ENCODE results near the gene THADA.

THADA gene

DNA sequence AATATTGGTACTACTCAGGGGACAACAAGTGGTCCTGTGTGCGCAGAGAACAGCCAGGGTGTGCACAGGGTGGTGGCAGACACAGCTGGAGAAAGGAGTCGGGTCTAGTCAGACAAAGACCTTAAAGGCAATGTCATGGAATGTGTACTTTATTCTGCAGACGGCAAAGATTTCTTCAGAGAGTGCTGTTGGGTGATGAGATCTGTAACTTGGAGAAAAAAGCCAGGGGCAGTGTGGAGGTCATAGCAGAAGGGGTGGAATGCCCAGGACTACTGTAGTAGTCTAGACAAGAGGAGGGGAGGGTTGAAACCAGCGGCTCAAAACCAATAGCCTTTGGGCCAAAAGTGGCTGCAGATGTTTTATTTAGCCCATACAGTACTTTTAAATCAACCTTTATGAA is 248.1 kb downstream of the THADA start (continued):
- TF ChIP-seq, protein P1, sequence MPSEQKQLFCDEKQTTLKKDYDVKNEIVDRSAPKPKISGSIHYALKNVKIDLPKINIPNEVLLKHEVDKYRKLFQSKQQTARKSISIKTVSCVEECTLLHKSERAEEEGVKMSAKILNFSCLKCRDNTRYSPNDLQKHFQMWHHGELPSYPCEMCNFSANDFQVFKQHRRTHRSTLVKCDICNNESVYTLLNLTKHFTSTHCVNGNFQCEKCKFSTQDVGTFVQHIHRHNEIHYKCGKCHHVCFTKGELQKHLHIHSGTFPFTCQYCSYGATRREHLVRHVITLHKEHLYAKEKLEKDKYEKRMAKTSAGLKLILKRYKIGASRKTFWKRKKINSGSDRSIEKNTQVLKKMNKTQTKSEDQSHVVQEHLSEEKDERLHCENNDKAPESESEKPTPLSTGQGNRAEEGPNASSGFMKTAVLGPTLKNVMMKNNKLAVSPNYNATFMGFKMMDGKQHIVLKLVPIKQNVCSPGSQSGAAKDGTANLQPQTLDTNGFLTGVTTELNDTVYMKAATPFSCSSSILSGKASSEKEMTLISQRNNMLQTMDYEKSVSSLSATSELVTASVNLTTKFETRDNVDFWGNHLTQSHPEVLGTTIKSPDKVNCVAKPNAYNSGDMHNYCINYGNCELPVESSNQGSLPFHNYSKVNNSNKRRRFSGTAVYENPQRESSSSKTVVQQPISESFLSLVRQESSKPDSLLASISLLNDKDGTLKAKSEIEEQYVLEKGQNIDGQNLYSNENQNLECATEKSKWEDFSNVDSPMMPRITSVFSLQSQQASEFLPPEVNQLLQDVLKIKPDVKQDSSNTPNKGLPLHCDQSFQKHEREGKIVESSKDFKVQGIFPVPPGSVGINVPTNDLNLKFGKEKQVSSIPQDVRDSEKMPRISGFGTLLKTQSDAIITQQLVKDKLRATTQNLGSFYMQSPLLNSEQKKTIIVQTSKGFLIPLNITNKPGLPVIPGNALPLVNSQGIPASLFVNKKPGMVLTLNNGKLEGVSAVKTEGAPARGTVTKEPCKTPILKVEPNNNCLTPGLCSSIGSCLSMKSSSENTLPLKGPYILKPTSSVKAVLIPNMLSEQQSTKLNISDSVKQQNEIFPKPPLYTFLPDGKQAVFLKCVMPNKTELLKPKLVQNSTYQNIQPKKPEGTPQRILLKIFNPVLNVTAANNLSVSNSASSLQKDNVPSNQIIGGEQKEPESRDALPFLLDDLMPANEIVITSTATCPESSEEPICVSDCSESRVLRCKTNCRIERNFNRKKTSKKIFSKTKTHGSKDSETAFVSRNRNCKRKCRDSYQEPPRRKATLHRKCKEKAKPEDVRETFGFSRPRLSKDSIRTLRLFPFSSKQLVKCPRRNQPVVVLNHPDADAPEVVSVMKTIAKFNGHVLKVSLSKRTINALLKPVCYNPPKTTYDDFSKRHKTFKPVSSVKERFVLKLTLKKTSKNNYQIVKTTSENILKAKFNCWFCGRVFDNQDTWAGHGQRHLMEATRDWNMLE (tag by site-specific recombination; conservative IDR thresholded peaks at IDR 0.05; ENCODE audit: low read depth) = no peak
- TF ChIP-seq ZNF366 (tag by site-specific recombination; conservative IDR thresholded peaks at IDR 0.05) (no peak), ZNF202 (tag by site-specific recombination; IDR thresholded peaks at IDR 0.05; ENCODE audit: borderline replicate concordance) (no peak), ZNF76 (tag by site-specific recombination; IDR thresholded peaks at IDR 0.05; ENCODE audit: borderline replicate concordance, low read depth) (no peak), ZNF600 (tag by site-specific recombination; IDR thresholded peaks at IDR 0.05) (no peak), ZNF391 (tag by site-specific recombination; IDR thresholded peaks at IDR 0.05; ENCODE audit: borderline replicate concordance, low read depth) (no peak), ZNF670 (tag by site-specific recombination; IDR thresholded peaks at IDR 0.05; ENCODE audit: low read depth) (no peak), ZNF843 (tag by site-specific recombination; IDR thresholded peaks at IDR 0.05) (no peak), SETDB1 (IDR thresholded peaks at IDR 0.05; ENCODE audit: insufficient read length, low read length) (no peak), ZNF624 (tag by site-specific recombination; IDR thresholded peaks at IDR 0.05) (no peak)
- TF ChIP-seq, protein P2, sequence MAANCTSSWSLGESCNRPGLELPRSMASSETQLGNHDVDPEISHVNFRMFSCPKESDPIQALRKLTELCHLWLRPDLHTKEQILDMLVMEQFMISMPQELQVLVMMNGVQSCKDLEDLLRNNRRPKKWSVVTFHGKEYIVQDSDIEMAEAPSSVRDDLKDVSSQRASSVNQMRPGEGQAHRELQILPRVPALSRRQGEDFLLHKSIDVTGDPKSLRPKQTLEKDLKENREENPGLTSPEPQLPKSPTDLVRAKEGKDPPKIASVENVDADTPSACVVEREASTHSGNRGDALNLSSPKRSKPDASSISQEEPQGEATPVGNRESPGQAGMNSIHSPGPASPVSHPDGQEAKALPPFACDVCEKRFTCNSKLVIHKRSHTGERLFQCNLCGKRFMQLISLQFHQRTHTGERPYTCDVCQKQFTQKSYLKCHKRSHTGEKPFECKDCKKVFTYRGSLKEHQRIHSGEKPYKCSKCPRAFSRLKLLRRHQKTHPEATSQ (tag by site-specific recombination; IDR thresholded peaks at IDR 0.05) = no peak
- TF ChIP-seq, protein P3, sequence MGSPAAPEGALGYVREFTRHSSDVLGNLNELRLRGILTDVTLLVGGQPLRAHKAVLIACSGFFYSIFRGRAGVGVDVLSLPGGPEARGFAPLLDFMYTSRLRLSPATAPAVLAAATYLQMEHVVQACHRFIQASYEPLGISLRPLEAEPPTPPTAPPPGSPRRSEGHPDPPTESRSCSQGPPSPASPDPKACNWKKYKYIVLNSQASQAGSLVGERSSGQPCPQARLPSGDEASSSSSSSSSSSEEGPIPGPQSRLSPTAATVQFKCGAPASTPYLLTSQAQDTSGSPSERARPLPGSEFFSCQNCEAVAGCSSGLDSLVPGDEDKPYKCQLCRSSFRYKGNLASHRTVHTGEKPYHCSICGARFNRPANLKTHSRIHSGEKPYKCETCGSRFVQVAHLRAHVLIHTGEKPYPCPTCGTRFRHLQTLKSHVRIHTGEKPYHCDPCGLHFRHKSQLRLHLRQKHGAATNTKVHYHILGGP (tag by site-specific recombination; IDR thresholded peaks at IDR 0.05) = no peak

DNA sequence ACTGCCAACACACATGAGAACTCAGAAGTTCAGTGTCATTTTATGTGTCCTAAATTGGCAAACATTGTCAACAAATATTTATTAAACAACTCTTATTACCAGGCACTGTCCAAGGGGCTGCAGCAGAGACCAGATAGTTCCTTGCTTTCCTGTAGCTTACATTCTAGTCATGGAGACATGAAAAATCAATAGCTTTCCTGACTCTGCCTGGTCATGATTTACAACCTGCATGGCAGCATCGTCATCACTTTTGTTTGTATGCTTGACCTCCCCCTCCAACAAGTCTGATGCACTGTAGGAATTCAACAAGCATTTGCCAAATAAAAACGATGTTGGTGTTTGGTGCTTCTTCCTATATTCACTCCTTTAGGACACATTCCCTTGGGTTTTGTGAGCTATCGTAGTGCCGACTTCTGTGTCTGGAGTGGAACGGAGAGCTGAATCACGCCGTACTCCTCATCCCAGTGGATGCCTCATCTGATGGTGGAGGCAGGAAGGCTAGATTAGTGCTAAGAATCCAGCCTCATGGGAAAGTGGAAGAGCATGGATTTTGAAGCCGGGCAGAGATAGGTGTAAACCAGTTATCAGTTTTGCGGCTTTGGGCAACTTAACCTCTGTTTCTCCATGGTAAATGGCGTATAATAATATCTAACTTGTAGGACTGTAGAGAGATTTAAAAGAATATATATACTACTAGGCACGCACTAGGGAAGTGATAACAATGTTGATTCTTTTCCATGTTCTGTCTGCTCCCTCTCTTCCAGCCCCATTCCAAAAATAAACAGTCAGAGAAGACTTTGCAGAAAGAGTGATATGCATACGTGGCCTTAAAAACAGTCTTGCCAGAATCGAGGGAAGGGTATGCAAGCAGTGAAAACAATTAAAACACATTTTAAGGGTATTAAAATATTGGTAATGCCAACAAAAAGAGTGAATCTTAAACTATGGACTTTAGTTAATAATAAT is 249.0 kb downstream of the THADA start:
- CTCF ChIA-PET = interaction anchor here (1.0 kb wide), 1 partner anchor 11 kb away, joined by 3 read pairs; no protein-coding TSS in a partner anchor
- Histone ChIP-seq H3K4me3 (ENCODE audit: low read depth, low read length) (no peak overlapping the region), H3K9me3 (ENCODE audit: control insufficient read depth, insufficient read depth, low read depth, low read length) (no peaks in the 10 kb centered on the region), H3K36me3 (ENCODE audit: control insufficient read depth in 2 of 2, insufficient read depth in 1 of 2, low read length in 2 of 2) (no peaks in the 10 kb centered on the region), H3K27ac (ENCODE audit: extremely low read depth, low read depth, low read length) (0 out of 2 replicates have a peak overlapping the region, but pooled peaks have one; percentile 25), H3K4me1 (ENCODE audit: control insufficient read depth, insufficient read depth, low read length) (peaks cover 53% of the 10 kb centered on the region)
- POLR2A ChIA-PET = no interaction called here
- TF ChIP-seq MYNN (tag by site-specific recombination; IDR thresholded peaks at IDR 0.05; ENCODE audit: borderline replicate concordance) = no peak
- no peak for TF ChIP-seq ZNF585B (tag by site-specific recombination; IDR thresholded peaks at IDR 0.05)
- TF ChIP-seq PBX3 (CRISPR knock-in tag; IDR thresholded peaks at IDR 0.05) = no peak
- TF ChIP-seq, protein P2 (tag by site-specific recombination; IDR thresholded peaks at IDR 0.05) = no peak
- TF ChIP-seq ZNF146 (tag by site-specific recombination; IDR thresholded peaks at IDR 0.05) = no peak
- no peak for TF ChIP-seq ZNF747 (tag by site-specific recombination; IDR thresholded peaks at IDR 0.05)
- peak; percentile 26; the same call in 1 of the 2 replicates for TF ChIP-seq ZBTB17 (tag by site-specific recombination; IDR thresholded peaks at IDR 0.05)
- TF ChIP-seq SCRT2 (tag by site-specific recombination; IDR thresholded peaks at IDR 0.05) = 0 out of 2 replicates have a peak, but pooled peaks have one; percentile 32
- TF ChIP-seq ZSCAN30 (tag by site-specific recombination; IDR thresholded peaks at IDR 0.05) = no peak

Data from HEK293 (cell line).